GM23338 (cell line): Measurements from ENCODE around the gene CD300H. TPM values are rescaled to one million over a fixed set of nuclear protein-coding genes. Genes with fewer than 3 reads are reported as not detected.

Experiments used
- ATAC-seq: fragments of 200-7000 bp; cut with Tn5 transposase; 3 replicates; pipeline ENCODE4 v1.9.1; 2020
- DNase-seq: peaks from one replicate; pipeline ENCODE4 v3.0.0-alpha.2; 2015; ENCODE audit warnings: low spot score
- H2AFZ ChIP-seq: fragments of 200-600 bp; sonication (generic); 2 replicates; pipeline ENCODE4 v1.8.0; 2016; ENCODE audit warnings: antibody characterized with exemption, mild to moderate bottlenecking, moderate library complexity
- H3F3A ChIP-seq: fragments of 200-600 bp; sonication (generic); replicated peaks from 2 replicates; pipeline ENCODE4 v1.8.0; 2017; ENCODE audit warnings: antibody characterized with exemption, mixed run types, low read depth
- H3K27ac ChIP-seq: fragments of 200-600 bp; sonication (generic); 2 replicates; pipeline ENCODE4 v1.6.1; 2016; ENCODE audit warnings: low read depth
- H3K27me3 ChIP-seq: fragments of 200-600 bp; sonication (generic); 2 replicates; pipeline ENCODE4 v1.8.0; 2016; ENCODE audit warnings: mild to moderate bottlenecking, mixed run types, moderate library complexity; ENCODE audit not compliant: insufficient read depth
- H3K36me3 ChIP-seq: fragments of 200-600 bp; sonication (generic); 2 replicates; pipeline ENCODE4 v1.8.0; 2016; ENCODE audit warnings: mild to moderate bottlenecking; ENCODE audit not compliant: insufficient read depth
- H3K4me1 ChIP-seq: fragments of 200-600 bp; sonication (generic); 2 replicates; pipeline ENCODE4 v1.8.0; 2016; ENCODE audit warnings: mild to moderate bottlenecking, moderate library complexity; ENCODE audit not compliant: insufficient read depth
- H3K4me2 ChIP-seq: fragments of 200-600 bp; sonication (generic); 2 replicates; pipeline ENCODE4 v1.7.1; 2017; ENCODE audit warnings: mixed run types
- H3K4me3 ChIP-seq: fragments of 200-600 bp; sonication (generic); 2 replicates; pipeline ENCODE4 v1.6.1; 2016; ENCODE audit warnings: mixed run types
- H3K79me2 ChIP-seq: fragments of 200-600 bp; sonication (generic); replicated peaks from 2 replicates; pipeline ENCODE4 v1.8.0; 2017; ENCODE audit warnings: mild to moderate bottlenecking; ENCODE audit not compliant: insufficient read depth
- H3K9me2 ChIP-seq: fragments of 200-600 bp; sonication (generic); 2 replicates; pipeline ENCODE4 v1.8.0; 2017; ENCODE audit not compliant: insufficient read depth
- H4K20me1 ChIP-seq: fragments of 200-600 bp; sonication (generic); replicated peaks from 2 replicates; pipeline ENCODE4 v1.8.0; 2017; ENCODE audit warnings: mild to moderate bottlenecking; ENCODE audit not compliant: insufficient read depth
- H3K27ac Mint-ChIP-seq: 2 replicates; pipeline ENCODE4 v1.8.0; 2020; ENCODE audit warnings: inconsistent platforms, mild to moderate bottlenecking, moderate library complexity, mixed read lengths
- H3K27me3 Mint-ChIP-seq: 3 replicates; pipeline ENCODE4 v1.8.0; 2022; ENCODE audit warnings: low read depth, mild to moderate bottlenecking, moderate library complexity, mixed read lengths, inconsistent platforms; ENCODE audit not compliant: insufficient read depth, poor library complexity
- H3K36me3 Mint-ChIP-seq: 3 replicates; pipeline ENCODE4 v1.8.0; 2021; ENCODE audit warnings: low read depth, mild to moderate bottlenecking, inconsistent platforms, moderate library complexity, mixed read lengths
- H3K4me1 Mint-ChIP-seq: 3 replicates; pipeline ENCODE4 v1.8.0; 2020; ENCODE audit warnings: mild to moderate bottlenecking, inconsistent platforms, mixed read lengths
- H3K4me3 Mint-ChIP-seq: 3 replicates; pipeline ENCODE4 v1.8.0; 2021; ENCODE audit warnings: moderate library complexity, mild to moderate bottlenecking, inconsistent platforms, mixed read lengths
- H3K9me3 Mint-ChIP-seq: 3 replicates; pipeline ENCODE4 v1.8.0; 2020; ENCODE audit warnings: moderate library complexity, mild to moderate bottlenecking, inconsistent platforms, mixed read lengths
- CREB1 ChIP-seq: fragments of 250-450 bp; sonication (Bioruptor Pico); IDR thresholded peaks from 2 replicates; pipeline ENCODE4 v1.5.0; 2020; ENCODE audit warnings: low read depth, mild to moderate bottlenecking, moderate library complexity
- ETS1 ChIP-seq: IDR thresholded peaks from 2 replicates; pipeline ENCODE4 v1.6.1; 2016; ENCODE audit warnings: antibody characterized with exemption
- EZH2 ChIP-seq: fragments of 200-600 bp; sonication (generic); IDR thresholded peaks from one replicate; pipeline ENCODE4 v1.8.0; 2017; ENCODE audit warnings: antibody characterized with exemption, mild to moderate bottlenecking, low read depth; ENCODE audit not compliant: unreplicated experiment
- EZH2phosphoT487 ChIP-seq: fragments of 200-600 bp; sonication (generic); IDR thresholded peaks from one replicate; pipeline ENCODE4 v1.8.1; 2018; ENCODE audit warnings: antibody characterized with exemption; ENCODE audit not compliant: unreplicated experiment
- JUNB ChIP-seq: IDR thresholded peaks from one replicate; pipeline ENCODE4 v1.6.1; 2016; ENCODE audit warnings: antibody characterized with exemption; ENCODE audit not compliant: unreplicated experiment
- NANOG ChIP-seq: IDR thresholded peaks from 2 replicates; pipeline ENCODE4 v1.6.1; 2016; ENCODE audit warnings: antibody characterized with exemption, borderline replicate concordance
- POLR2AphosphoS5 ChIP-seq: IDR thresholded peaks from 2 replicates; pipeline ENCODE4 v1.6.1; 2016; ENCODE audit warnings: antibody characterized with exemption, low read depth
- REST ChIP-seq: IDR thresholded peaks from one replicate; pipeline ENCODE4 v1.6.1; 2018; ENCODE audit warnings: antibody characterized with exemption; ENCODE audit not compliant: unreplicated experiment
- STAT1 ChIP-seq: IDR thresholded peaks from one replicate; pipeline ENCODE4 v1.6.1; 2016; ENCODE audit warnings: antibody characterized with exemption; ENCODE audit not compliant: unreplicated experiment
- ZNF331 ChIP-seq: fragments of 250-450 bp; sonication (Bioruptor Pico); IDR thresholded peaks from 2 replicates; pipeline ENCODE4 v1.5.0; 2020; ENCODE audit warnings: low read depth, mild to moderate bottlenecking, moderate library complexity
- ZNF462 ChIP-seq: fragments of 250-450 bp; sonication (Bioruptor Pico); IDR thresholded peaks from 2 replicates; pipeline ENCODE4 v1.5.0; 2020; ENCODE audit warnings: mild to moderate bottlenecking, moderate library complexity
- polyA plus RNA-seq: library from polyadenylated mRNA; unstranded; fragments of >200 nt; fragmentation: Nextera tagmentation; extraction: Ambion mirVana; gene quantifications from 2 replicates; pipeline ENCODE4 v1.2.1, GENCODE V29; 2016
- total RNA-seq: library from RNA; depleted of rRNA; stranded (reverse); fragments of >200 nt; shearing (Covaris generic); gene quantifications from 2 replicates; pipeline ENCODE4 v1.2.3, GENCODE V29; 2014
- TF ChIP-seq, protein P1 (sequence below), 2 experiments: fragments of 200-600 bp in 1 of 2; sonication (generic) in 1 of 2; conservative IDR thresholded peaks; 2 replicates each; pipeline versions ENCODE4 v1.5.1 to v1.6.1; 2016 to 2017; ENCODE audit warnings: antibody characterized with exemption in 2 of 2, low read depth in 2 of 2, mild to moderate bottlenecking in 2 of 2, moderate library complexity in 1 of 2

CD300H gene
- total and polyA plus RNA-seq, 2 experiments from 2014 or later = not detected

- no peaks in the 10 kb centered on the region for H4K20me1 ChIP-seq
- H3F3A ChIP-seq = no peaks in the 10 kb centered on the region
- H3K4me3 Mint-ChIP-seq = no peak within 1 kb of the TSS
- no peak within 1 kb of the TSS for H3K27ac Mint-ChIP-seq
- H3K4me2 ChIP-seq = no peak within 1 kb of the TSS
- no peak within 1 kb of the TSS for H3K27ac ChIP-seq
- H3K36me3 Mint-ChIP-seq = no peaks in the 10 kb centered on the region
- H3K9me3 Mint-ChIP-seq = no peaks in the 10 kb centered on the region; the same call in 2 of the 3 replicates
- peaks cover 5% of the 10 kb centered on the region; the same call in 1 of the 3 replicates for H3K4me1 Mint-ChIP-seq
- TF ChIP-seq REST = no peak
- TF ChIP-seq STAT1 = no peak
- TF ChIP-seq ZNF462 (CRISPR knock-in tag) = no peak
- no peak for TF ChIP-seq POLR2AphosphoS5
- TF ChIP-seq, protein P1, sequence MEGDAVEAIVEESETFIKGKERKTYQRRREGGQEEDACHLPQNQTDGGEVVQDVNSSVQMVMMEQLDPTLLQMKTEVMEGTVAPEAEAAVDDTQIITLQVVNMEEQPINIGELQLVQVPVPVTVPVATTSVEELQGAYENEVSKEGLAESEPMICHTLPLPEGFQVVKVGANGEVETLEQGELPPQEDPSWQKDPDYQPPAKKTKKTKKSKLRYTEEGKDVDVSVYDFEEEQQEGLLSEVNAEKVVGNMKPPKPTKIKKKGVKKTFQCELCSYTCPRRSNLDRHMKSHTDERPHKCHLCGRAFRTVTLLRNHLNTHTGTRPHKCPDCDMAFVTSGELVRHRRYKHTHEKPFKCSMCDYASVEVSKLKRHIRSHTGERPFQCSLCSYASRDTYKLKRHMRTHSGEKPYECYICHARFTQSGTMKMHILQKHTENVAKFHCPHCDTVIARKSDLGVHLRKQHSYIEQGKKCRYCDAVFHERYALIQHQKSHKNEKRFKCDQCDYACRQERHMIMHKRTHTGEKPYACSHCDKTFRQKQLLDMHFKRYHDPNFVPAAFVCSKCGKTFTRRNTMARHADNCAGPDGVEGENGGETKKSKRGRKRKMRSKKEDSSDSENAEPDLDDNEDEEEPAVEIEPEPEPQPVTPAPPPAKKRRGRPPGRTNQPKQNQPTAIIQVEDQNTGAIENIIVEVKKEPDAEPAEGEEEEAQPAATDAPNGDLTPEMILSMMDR (conservative IDR thresholded peaks at IDR 0.05; ENCODE audit: low read depth in 2 of 2) = no peak
- TF ChIP-seq EZH2 = no peak
- TF ChIP-seq CREB1 (CRISPR knock-in tag) = no peak
- TF ChIP-seq ZNF331 (CRISPR knock-in tag) = no peak
- no peak for TF ChIP-seq NANOG
- no peak for TF ChIP-seq EZH2phosphoT487
- no peak for TF ChIP-seq ETS1
- no peak for TF ChIP-seq JUNB
- H3K4me1 ChIP-seq = no peaks in the 10 kb centered on the region
- no peaks in the 10 kb centered on the region for H3K9me2 ChIP-seq
- H3K27me3 ChIP-seq = no peaks in the 10 kb centered on the region
- H2AFZ ChIP-seq = no peak within 1 kb of the TSS
- no peaks in the 10 kb centered on the region for H3K79me2 ChIP-seq
- H3K27me3 Mint-ChIP-seq = peaks cover 10% of the 10 kb centered on the region
- no peak within 1 kb of the TSS for H3K4me3 ChIP-seq
- ATAC-seq (no peak), DNase-seq (no peak)
- no peaks in the 10 kb centered on the region for H3K36me3 ChIP-seq
Observed at GRCh38 chr17:74545843-74546230, 21.5 kb downstream of the CD300H start, which contains the start of gene CD300C. TSS of gene CD300C (minus strand) at chr17:74546115. CDS start at chr17:74545782, 333 bp downstream.
